UCSD-AML1 (cell line): ENCODE data around the gene FAN1.

ENCODE experiments used
- DNase-seq: peaks from one replicate; lab custom pipeline; 2025; ENCODE audit not compliant: unreplicated experiment; lab: John Stamatoyannopoulos, UW

FAN1 gene

DNA sequence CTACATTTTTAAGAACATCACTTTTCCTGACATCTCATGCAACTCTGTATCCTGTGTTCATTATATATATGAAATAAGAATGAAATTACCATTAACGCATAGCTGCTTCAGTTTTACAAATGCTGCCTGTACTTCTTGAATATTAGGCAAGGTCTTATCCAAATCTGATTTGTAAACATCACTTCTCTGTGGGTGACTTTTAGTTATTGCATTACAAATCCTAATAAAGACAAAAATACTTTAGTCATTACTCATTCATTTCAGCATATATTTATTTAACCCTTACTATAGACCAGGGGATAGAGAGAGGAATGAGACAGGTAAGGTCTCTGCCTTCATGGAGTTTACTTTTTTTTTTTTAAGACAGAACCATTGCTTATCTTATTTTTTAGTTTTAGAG is 51.0 kb downstream of the FAN1 start:
- DNase-seq, result no peak

- no peak for DNase-seq
These were observed 52.8 kb downstream of the FAN1 start for GRCh38 chr15:30956216-30957124.

GRCh38 chr15:30958219-30958618 is 54.5 kb downstream of the FAN1 start:
- DNase-seq, result no peak

GRCh38 chr15:30962079-30962478 is 58.4 kb downstream of the FAN1 start:
- DNase-seq, result peak; percentile 19

DNA sequence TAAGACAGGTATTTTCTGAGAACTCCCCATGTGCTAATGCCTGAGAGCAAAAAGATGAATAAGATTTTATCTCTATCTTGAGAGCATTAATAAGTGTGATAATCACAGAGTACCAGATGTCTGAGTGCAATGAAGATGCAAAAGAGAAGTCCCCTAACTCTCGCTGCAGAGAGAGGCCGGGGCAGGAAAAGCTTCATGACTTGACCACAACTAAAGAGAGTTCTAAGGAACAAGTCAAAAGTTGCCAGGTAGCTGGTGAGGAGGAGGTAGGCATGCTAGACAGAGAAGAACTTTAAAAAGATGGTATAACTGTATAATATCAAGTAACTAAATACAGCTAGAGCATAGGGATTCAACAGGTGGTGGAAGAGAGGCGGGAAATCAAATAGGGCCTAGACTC is 58.9 kb downstream of the FAN1 start:
- DNase-seq, result no peak

DNA sequence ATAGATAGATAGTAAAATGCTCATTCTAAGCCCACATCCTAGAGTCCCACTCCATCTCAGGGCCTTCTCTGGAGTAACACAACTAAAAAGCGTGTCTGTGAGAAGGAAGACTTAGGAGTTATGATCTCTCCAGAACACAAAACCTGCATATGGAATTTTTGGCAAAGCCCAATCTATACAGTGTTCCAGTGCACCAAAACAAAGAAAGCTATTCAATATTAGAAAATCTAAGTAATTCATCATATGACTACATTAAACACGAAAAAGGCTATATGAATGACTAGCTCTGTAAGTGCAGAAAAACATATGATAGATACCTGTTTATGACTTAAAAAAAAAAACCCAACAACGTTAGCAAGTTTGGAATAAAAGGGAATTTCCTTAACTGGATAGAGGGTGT is 60.0 kb downstream of the FAN1 start:
- no peak for DNase-seq

GRCh38 chr15:30969724-30970123 is 66.0 kb downstream of the FAN1 start:
- DNase-seq, result no peak

DNA sequence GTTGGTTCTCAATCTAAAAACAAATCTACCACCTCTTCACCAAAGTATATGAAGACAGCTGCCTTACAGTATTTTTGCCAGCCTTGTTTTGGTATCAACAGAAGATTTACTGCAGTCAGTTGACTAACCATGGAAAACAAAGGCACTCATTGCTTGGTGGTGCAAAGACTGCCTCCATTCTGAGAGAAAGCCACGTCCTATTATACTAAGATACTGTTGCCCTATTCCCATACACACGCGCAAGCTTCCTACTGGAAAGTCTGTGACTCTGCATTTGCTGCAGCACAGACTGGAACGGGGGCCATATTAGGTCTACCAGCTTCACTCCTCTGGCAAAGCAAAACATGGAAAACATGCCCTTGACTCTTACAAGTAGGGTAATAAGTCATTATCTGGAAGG is 69.7 kb downstream of the FAN1 start:
- no peak for DNase-seq

DNA sequence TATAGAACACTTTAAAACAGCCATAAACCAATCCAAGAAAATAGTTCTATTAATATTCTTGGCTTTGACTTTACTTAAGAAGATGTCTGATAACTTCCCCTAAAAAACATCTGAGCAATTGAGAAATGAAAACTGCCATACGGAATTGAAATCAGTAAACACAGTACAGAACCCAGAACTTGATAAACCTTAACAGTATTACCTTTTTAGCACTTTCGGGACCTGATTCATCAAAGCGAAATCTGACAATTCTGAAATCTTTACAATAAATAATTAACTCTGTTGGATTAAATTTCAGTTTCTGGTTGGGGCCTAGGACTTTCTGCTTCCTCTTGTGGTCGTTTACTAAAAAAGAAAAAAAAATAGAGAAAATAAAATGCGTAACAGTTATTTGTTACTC is 70.4 kb downstream of the FAN1 start:
- DNase-seq, result no peak

GRCh38 chr15:30978328-30978727 is 74.6 kb downstream of the FAN1 start:
- no peak for DNase-seq

- no peak for DNase-seq
These were observed 75.7 kb downstream of the FAN1 start for GRCh38 chr15:30979457-30979856.

DNA sequence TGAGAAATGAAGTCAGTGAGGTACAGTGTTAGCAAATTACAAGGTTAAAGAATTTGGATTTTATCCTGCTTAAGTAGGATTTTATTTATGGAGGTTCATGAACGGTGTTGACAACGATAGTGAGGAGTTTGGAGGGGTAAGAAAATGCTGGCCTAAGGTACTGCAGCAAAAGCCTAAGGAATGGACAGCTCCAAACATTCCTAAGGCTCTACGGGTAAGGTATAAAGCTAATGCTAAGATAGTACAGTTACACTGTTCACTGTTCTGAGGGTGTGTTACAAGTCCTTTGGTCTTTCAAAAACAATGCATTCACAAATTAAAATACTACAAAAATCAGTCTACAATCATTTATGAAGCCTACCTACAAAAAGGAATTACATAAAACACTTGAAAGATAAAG is 80.4 kb downstream of the FAN1 start:
- DNase-seq, result no peak

- no peak for DNase-seq
These were observed 80.8 kb downstream of the FAN1 start for GRCh38 chr15:30984542-30984941.

DNA sequence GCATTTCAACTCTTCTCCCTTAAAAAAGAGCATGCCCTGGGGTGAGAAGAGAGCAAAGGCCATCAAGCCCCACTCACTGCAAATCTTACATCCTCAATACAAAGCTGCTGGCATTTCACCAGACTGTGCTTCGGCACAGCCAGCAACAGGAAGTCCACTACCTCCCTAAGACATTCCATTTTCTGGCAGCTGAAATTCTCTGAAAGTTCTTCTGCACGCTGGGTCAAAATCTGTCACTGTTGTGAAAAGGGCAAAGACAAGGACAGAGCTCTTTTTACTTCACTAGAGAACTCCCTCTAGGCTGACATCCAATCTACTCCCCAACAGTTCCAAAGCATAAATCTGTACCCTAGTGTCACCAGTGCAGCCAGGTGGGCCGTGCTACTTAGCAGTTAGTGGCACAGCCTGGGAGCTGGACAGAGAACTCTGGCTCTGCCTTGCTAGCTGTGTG is 81.4 kb downstream of the FAN1 start:
- DNase-seq, result no peak

DNA sequence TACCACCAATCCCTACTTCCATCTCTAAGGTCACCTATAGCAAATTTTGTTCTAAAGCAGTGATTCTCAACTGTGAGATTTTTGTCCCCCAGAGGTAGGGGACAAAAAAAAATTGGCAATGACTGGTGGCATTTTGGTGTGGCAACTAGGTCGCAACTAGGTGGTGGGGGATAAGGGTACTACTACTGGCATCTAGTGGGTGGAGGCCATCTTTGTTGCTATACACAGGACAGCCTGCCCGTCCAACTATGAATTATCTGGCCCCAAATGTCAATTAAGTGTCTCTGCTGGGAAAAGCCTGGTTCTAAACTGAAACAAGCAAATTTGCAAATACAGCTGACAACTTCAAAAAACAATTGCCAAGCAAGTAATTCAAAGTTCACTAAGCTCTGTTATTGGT is 86.3 kb downstream of the FAN1 start:
- no peak for DNase-seq

GRCh38 chr15:30990446-30991254 is 86.9 kb downstream of the FAN1 start:
- DNase-seq, result no peak

DNA sequence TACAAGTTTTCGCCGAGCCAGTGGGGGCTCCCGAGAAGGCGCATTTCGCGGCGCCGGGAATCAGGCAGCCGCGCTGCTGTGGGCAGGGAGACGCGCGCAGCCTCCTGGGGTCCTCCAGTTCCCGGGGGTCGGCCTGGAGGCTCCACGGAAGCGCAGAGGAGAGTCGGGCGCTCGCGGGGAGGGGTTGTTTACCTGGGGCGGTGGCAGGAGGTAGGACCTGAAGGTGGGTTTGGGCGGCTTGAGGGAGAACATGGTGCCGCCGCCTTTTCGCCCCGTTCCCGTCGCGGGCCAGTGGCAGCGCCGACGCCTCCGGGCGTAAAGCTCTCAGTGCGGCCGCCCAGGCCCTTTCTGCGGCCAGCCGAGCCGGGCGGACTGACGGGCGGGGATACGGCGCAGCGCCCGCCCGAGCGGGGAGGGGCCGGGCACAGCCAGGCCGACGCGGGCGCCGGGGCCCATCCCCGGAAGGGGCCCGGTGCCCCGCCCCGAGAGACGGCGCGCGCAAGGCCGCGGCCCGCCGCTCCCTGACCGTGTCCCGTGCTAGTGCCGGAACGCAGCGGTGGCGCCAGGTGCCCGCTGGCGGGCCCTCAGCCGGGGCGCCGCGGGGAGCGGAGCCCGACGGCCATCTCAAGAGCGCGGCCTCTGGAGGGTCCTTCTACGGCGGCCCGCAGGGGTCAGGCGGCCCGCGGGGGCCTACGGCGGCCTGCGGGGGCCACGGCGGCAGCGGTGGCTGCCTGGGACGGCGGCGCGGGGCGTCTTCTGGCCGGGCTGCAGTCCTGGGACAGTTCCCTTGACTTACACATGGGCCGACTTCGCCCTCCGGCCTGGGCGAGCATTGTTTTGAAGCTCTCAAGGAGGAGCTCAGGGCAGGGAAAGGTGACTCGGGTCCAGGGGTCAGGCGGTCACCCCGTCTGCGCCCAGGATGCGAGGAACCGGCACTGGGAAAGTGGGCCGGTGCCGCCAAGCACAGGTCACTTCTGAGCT is 87.8 kb downstream of the FAN1 start, which contains the start of gene MTMR10:
TSS of gene MTMR10 (minus strand) at position 374 of the 981 bp plus-strand sequence. CDS start at position 252, 122 bp downstream.
- peak; percentile 89 for DNase-seq

- DNase-seq, result no peak
These were observed 88.6 kb downstream of the FAN1 start for GRCh38 chr15:30992249-30992864.
